HepG2 (cell line): ENCODE measurements around the gene NRN1L. TPM values are rescaled to one million over a fixed set of nuclear protein-coding genes. Genes with fewer than 3 reads are reported as not detected.

Experiments
- ARID2 ChIP-seq: sonication (generic); formaldehyde crosslinking; IDR thresholded peaks from 2 replicates; pipeline ENCODE4 v1.8.1; 2022; ENCODE audit warnings: mild to moderate bottlenecking, missing genetic modification reagents, borderline replicate concordance
- HNF4A ChIP-seq: sonication (generic); formaldehyde crosslinking; IDR thresholded peaks from 2 replicates; pipeline ENCODE4 v1.4.0; 2020; ENCODE audit warnings: missing genetic modification reagents
- KIAA2018 ChIP-seq: sonication (generic); formaldehyde crosslinking; IDR thresholded peaks from 2 replicates; pipeline ENCODE4 v1.5.0; 2020; ENCODE audit warnings: mild to moderate bottlenecking, missing genetic modification reagents, borderline replicate concordance
- MXD4 ChIP-seq: IDR thresholded peaks from 2 replicates; pipeline ENCODE4 v1.6.1; 2016; ENCODE audit warnings: mild to moderate bottlenecking, missing biosample characterization, missing genetic modification reagents
- NFIC ChIP-seq: IDR thresholded peaks from 2 replicates; pipeline ENCODE4 v1.6.1; 2012; ENCODE audit warnings: mild to moderate bottlenecking, low read length, inconsistent platforms
- NR1H2 ChIP-seq: sonication (generic); formaldehyde crosslinking; IDR thresholded peaks from 2 replicates; pipeline ENCODE4 v1.8.1; 2022; ENCODE audit warnings: low read depth, missing genetic modification reagents, borderline replicate concordance
- TARDBP ChIP-seq: sonication (generic); formaldehyde crosslinking; IDR thresholded peaks from 2 replicates; pipeline ENCODE4 v1.8.0; 2022; ENCODE audit warnings: mild to moderate bottlenecking, missing genetic modification reagents
- ZFP41 ChIP-seq: sonication (generic); formaldehyde crosslinking; IDR thresholded peaks from 2 replicates; pipeline ENCODE4 v1.4.0; 2020; ENCODE audit warnings: mild to moderate bottlenecking, missing genetic modification reagents, borderline replicate concordance
- ZNF83 ChIP-seq: sonication (generic); formaldehyde crosslinking; IDR thresholded peaks from 2 replicates; pipeline ENCODE4 v1.4.0; 2020; ENCODE audit warnings: missing genetic modification reagents, mild to moderate bottlenecking, borderline replicate concordance
- ZNF839 ChIP-seq: sonication (generic); formaldehyde crosslinking; IDR thresholded peaks from 2 replicates; pipeline ENCODE4 v1.4.0; 2020; ENCODE audit warnings: missing genetic modification reagents, mild to moderate bottlenecking, borderline replicate concordance
- ZSCAN29 ChIP-seq: sonication (generic); formaldehyde crosslinking; conservative IDR thresholded peaks from 2 replicates; pipeline ENCODE4 v1.4.0; 2020; ENCODE audit warnings: mild to moderate bottlenecking, missing genetic modification reagents
- polyA plus RNA-seq, 8 experiments: library from polyadenylated mRNA; depleted of rRNA in 3 of 8; stranded (reverse) in 7 of 8; unstranded in 1 of 8; fragments of >200 nt; fragmentation: Illumina TruSeq in 4 of 8; extraction: Trizol in 4 of 8; gene quantifications; 2 replicates each; pipeline versions ENCODE4 v1.2.1 to v1.2.3, GENCODE V29; 2011 to 2016; ENCODE audit warnings: low read depth in 4 of 8, missing spikeins in 1 of 8, mixed read lengths in 1 of 8; ENCODE audit not compliant: insufficient read depth in 1 of 8
- total RNA-seq, 5 experiments: library from RNA; depleted of rRNA; stranded (reverse); fragments of >200 nt; fragmentation: Illumina TruSeq; extraction: Trizol; gene quantifications; 2 replicates each; pipeline ENCODE4 v1.2.3, GENCODE V29; 2016; ENCODE audit warnings: low read depth in 1 of 5
- TF ChIP-seq, protein P1 (sequence below): sonication (generic); formaldehyde crosslinking; IDR thresholded peaks from 2 replicates; pipeline ENCODE4 v1.4.0; 2020; ENCODE audit warnings: mild to moderate bottlenecking, missing genetic modification reagents
- TF ChIP-seq, protein P2 (sequence below): sonication (generic); formaldehyde crosslinking; IDR thresholded peaks from 2 replicates; pipeline ENCODE4 v1.5.0; 2020; ENCODE audit warnings: mild to moderate bottlenecking, missing genetic modification reagents, moderate library complexity

The NRN1L gene
- total and polyA plus RNA-seq, 2 of the 13 experiments (the other 11 are each of a cell fraction or from before 2014, with no cell fraction given): 0.53 to 1.2 TPM

DNA sequence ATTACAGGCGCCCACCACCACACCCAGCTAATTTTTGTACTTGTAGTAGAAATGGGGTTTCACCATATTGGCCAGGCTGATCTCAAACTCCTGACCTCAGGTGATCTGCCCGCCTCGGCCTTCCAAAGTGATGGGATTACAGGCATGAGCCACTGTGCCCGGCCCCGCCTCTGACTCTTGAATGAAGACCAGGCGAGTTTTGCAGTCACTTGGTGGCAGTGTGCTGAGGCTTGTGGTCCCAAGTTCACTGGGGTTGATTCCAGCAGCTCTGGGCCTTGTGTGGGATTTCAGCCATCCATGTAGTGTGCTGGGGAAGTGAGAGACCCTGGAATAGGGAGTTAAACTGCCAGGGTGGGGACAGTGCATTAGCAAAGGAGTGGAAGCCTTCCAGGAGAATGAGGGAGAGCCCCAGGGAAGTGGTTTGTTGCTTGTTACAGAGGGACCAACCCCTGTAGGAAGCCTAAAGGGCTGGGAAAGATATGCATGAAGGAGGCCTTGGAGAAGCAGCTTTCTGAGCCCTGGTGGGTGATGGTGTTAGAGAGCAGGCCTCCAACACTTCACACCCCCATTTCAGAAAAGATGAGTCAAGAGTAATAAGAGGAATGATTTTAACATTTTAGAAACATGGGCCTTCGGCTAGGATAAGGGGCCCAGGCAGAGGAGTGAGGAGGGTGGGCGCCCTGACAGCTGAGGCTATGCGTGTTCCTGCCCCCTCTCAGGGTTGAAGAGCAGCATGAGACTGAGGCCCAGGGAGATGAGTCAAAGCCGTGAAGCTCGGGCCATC, 22.9 kb downstream of the NRN1L start (continued):
- TF ChIP-seq ZNF839 (CRISPR knock-in tag) (0 out of 2 replicates have a peak, but pooled peaks have one; percentile 45), NR1H2 (CRISPR knock-in tag) (no peak), ARID2 (CRISPR knock-in tag) (no peak), NFIC (no peak), KIAA2018 (CRISPR knock-in tag) (no peak), HNF4A (CRISPR knock-in tag) (peak; percentile 48; the same call in 1 of the 2 replicates), ZNF83 (CRISPR knock-in tag) (0 out of 2 replicates have a peak, but pooled peaks have one; percentile 42), MXD4 (no peak), ZSCAN29 (CRISPR knock-in tag) (no peak), TARDBP (CRISPR knock-in tag) (no peak), ZFP41 (CRISPR knock-in tag) (0 out of 2 replicates have a peak, but pooled peaks have one; percentile 52)
- TF ChIP-seq, protein P1, sequence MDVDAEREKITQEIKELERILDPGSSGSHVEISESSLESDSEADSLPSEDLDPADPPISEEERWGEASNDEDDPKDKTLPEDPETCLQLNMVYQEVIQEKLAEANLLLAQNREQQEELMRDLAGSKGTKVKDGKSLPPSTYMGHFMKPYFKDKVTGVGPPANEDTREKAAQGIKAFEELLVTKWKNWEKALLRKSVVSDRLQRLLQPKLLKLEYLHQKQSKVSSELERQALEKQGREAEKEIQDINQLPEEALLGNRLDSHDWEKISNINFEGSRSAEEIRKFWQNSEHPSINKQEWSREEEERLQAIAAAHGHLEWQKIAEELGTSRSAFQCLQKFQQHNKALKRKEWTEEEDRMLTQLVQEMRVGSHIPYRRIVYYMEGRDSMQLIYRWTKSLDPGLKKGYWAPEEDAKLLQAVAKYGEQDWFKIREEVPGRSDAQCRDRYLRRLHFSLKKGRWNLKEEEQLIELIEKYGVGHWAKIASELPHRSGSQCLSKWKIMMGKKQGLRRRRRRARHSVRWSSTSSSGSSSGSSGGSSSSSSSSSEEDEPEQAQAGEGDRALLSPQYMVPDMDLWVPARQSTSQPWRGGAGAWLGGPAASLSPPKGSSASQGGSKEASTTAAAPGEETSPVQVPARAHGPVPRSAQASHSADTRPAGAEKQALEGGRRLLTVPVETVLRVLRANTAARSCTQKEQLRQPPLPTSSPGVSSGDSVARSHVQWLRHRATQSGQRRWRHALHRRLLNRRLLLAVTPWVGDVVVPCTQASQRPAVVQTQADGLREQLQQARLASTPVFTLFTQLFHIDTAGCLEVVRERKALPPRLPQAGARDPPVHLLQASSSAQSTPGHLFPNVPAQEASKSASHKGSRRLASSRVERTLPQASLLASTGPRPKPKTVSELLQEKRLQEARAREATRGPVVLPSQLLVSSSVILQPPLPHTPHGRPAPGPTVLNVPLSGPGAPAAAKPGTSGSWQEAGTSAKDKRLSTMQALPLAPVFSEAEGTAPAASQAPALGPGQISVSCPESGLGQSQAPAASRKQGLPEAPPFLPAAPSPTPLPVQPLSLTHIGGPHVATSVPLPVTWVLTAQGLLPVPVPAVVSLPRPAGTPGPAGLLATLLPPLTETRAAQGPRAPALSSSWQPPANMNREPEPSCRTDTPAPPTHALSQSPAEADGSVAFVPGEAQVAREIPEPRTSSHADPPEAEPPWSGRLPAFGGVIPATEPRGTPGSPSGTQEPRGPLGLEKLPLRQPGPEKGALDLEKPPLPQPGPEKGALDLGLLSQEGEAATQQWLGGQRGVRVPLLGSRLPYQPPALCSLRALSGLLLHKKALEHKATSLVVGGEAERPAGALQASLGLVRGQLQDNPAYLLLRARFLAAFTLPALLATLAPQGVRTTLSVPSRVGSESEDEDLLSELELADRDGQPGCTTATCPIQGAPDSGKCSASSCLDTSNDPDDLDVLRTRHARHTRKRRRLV (CRISPR knock-in tag): no peak
- TF ChIP-seq, protein P2, sequence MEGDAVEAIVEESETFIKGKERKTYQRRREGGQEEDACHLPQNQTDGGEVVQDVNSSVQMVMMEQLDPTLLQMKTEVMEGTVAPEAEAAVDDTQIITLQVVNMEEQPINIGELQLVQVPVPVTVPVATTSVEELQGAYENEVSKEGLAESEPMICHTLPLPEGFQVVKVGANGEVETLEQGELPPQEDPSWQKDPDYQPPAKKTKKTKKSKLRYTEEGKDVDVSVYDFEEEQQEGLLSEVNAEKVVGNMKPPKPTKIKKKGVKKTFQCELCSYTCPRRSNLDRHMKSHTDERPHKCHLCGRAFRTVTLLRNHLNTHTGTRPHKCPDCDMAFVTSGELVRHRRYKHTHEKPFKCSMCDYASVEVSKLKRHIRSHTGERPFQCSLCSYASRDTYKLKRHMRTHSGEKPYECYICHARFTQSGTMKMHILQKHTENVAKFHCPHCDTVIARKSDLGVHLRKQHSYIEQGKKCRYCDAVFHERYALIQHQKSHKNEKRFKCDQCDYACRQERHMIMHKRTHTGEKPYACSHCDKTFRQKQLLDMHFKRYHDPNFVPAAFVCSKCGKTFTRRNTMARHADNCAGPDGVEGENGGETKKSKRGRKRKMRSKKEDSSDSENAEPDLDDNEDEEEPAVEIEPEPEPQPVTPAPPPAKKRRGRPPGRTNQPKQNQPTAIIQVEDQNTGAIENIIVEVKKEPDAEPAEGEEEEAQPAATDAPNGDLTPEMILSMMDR (CRISPR knock-in tag): peak; percentile 67
- TF ChIP-seq, all 625 proteins: peak for 15
